NT2/D1 (cell line): ENCODE measurements around the gene CTIF.

ENCODE experiments used
- DNase-seq: peaks from one replicate; pipeline ENCODE4 v3.0.0-alpha.2; 2011; ENCODE audit warnings: low read depth, low spot score
- H3K27me3 ChIP-seq: 2 replicates; pipeline ENCODE4 v1.6.0; 2011; ENCODE audit warnings: mild to moderate bottlenecking; ENCODE audit not compliant: insufficient read length, insufficient read depth
- H3K36me3 ChIP-seq: 2 replicates; pipeline ENCODE4 v1.6.1; 2011; ENCODE audit warnings: mild to moderate bottlenecking, low read length, mixed read lengths; ENCODE audit not compliant: insufficient read depth, insufficient read length
- H3K4me1 ChIP-seq: 2 replicates; pipeline ENCODE4 v1.5.1; 2011; ENCODE audit not compliant: insufficient read depth, insufficient read length
- H3K4me3 ChIP-seq: 2 replicates; pipeline ENCODE4 v1.5.1; 2011; ENCODE audit warnings: low read depth; ENCODE audit not compliant: insufficient read length
- H3K9ac ChIP-seq: 2 replicates; pipeline ENCODE4 v1.6.0; 2011; ENCODE audit warnings: low read depth; ENCODE audit not compliant: insufficient read length
- H3K9me3 ChIP-seq: 2 replicates; pipeline ENCODE4 v1.5.1; 2011; ENCODE audit warnings: mild to moderate bottlenecking, low read length; ENCODE audit not compliant: insufficient read depth
- SUZ12 ChIP-seq: IDR thresholded peaks from 2 replicates; pipeline ENCODE4 v1.6.1; 2011; ENCODE audit not compliant: insufficient read length, insufficient read depth; ENCODE audit errors: extremely low read depth
- YY1 ChIP-seq: IDR thresholded peaks from 2 replicates; pipeline ENCODE4 v1.6.1; 2011; ENCODE audit not compliant: insufficient read length, insufficient read depth
- ZNF274 ChIP-seq: IDR thresholded peaks from 2 replicates; pipeline ENCODE4 v1.6.1; 2011; ENCODE audit warnings: mild to moderate bottlenecking, low read depth, low read length

Gene CTIF

DNA sequence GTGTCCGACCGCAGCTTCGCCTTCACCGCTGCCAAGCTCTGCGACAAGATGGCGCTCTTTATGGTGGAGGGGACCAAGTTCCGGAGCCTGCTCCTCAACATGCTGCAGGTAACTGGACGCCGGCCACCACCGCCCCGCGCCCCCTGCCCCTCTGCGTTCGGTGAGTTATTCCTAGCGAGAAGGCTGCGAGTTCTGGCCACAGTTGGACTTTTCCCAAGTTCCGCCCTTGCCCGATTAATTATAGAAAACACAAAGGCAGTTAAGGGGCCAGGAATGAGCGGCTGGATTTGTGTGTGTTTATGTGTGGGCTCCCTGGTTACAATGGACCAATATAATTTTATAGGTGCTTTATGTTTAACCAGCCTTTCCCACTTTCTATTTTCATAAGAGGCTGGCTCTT is 222.8 kb downstream of the CTIF start:
- no peaks in the 10 kb centered on the region for H3K9me3 ChIP-seq
- no peak overlapping the region for H3K9ac ChIP-seq
- H3K4me1 ChIP-seq: peaks cover 9% of the 10 kb centered on the region
- no peak for TF ChIP-seq SUZ12
- no peak for TF ChIP-seq YY1
- no peak for TF ChIP-seq ZNF274
- peaks cover 59% of the 10 kb centered on the region for H3K36me3 ChIP-seq
- no peaks in the 10 kb centered on the region for H3K27me3 ChIP-seq
- H3K4me3 ChIP-seq: no peak overlapping the region
- no peak for DNase-seq

DNA sequence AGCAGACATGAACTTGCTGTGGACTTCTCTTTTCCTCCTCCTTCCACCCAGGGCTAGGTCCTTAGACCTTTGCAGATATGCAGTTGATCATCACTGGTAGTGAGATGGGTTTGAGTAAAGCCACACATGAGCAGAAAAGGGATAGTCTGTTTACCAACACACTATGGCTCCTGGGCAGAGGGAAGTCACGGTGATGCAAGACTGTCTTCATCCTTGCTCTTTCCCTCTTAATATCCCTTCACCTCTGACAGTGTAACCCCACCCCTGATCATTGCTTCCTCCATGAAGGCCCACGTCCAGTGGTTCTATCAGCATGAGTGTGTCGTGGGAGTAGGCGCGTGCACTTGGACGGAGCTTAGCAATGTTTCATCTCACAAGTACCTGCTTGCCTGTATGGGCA is 223.2 kb downstream of the CTIF start:
- H3K4me1 ChIP-seq: peaks cover 9% of the 10 kb centered on the region
- H3K4me3 ChIP-seq: no peak overlapping the region
- no peak for DNase-seq
- no peak for TF ChIP-seq YY1
- TF ChIP-seq ZNF274: no peak
- TF ChIP-seq SUZ12: no peak
- H3K9ac ChIP-seq: no peak overlapping the region
- no peaks in the 10 kb centered on the region for H3K27me3 ChIP-seq
- H3K36me3 ChIP-seq: peaks cover 59% of the 10 kb centered on the region
- no peaks in the 10 kb centered on the region for H3K9me3 ChIP-seq

DNA sequence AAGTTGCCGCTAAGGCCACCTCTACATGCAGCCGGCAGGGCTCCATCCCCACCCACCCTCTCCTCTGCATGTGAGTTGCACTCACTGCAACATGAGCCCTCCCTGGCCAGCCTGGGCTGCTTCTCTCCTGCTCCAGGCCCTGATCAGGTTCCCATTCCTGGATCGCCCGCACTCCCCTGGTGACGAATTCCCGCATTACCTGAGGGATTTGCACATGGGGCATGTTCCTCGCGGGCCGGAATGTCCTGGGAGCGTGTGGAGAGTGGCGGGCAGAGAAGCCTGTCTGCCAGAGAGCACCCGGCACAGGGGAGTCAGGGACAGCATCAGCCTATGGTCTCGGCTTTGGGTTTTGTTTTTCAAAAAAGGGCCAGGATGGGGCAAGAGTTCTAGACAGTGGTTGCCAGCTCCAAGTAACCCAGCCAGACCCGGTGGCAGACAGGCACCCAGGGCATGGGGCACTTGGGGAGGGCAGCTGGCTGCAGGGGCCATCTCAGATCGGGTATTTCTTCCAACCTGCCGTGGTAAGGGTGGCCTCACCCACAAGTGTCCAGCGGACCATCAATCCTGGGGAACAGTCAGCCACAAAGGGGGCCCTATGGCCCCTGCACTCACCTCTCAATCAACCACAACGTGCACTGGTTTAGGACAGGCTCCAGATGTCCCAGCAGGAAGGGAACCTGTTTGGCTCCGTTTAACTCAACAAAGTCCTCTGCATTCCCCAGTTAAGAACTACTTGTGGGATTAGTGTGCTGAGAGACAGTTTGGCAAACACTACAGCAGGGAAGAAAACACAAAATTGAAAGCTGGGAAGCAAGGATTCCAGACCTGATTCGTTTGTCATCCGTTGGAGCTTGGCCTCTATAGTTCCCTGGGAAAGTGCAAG is 224.2 kb downstream of the CTIF start:
- TF ChIP-seq YY1: no peak
- no peak for TF ChIP-seq ZNF274
- no peak for TF ChIP-seq SUZ12
- Histone ChIP-seq H3K9ac (no peak overlapping the region), H3K36me3 (peaks cover 57% of the 10 kb centered on the region), H3K4me3 (no peak overlapping the region), H3K27me3 (no peaks in the 10 kb centered on the region), H3K9me3 (no peaks in the 10 kb centered on the region), H3K4me1 (peaks cover 9% of the 10 kb centered on the region)
- no peak for DNase-seq

DNA sequence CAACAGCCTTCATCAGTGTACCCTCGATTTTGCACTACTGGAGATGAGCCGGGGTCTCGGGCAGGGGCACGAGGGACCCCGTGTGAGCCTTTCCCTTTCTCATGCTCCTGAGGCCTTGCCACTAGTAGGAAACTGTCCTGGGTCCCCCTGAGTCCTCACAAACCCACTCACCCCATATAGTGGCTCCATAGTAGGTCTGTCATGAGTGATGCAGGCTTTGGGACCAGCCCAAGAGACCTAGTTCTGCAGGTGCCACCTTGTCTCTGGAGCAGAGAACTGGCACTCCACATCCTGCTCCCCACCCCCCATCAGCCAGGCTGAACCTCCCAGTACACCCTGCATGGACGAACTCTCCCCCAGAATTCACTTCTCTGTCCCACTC is 224.9 kb downstream of the CTIF start:
- Histone ChIP-seq H3K27me3 (no peaks in the 10 kb centered on the region), H3K9ac (no peak overlapping the region), H3K4me3 (no peak overlapping the region), H3K4me1 (peaks cover 9% of the 10 kb centered on the region), H3K9me3 (no peaks in the 10 kb centered on the region), H3K36me3 (peaks cover 58% of the 10 kb centered on the region)
- TF ChIP-seq ZNF274 (no peak), SUZ12 (no peak), YY1 (no peak)
- DNase-seq: no peak

DNA sequence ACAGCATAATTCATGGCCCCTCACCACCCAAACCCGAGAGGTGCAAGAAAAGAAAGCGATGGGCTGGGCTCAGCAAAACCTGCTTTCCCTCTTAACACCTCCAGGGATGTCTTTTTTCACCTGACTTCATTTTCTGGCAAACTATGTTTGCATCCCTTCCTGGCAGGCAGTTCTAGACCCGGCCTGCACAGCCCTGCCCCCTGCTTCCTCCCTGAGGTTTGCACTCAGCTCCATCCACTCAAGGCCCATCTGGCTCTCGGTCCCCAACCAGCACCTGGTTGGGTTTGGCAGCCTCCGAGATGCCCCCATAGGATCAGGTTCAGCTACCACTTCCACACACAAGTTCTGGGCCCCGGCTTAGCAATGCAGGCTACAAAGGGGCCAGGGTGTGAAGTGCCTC is 226.2 kb downstream of the CTIF start:
- Histone ChIP-seq H3K36me3 (peaks cover 48% of the 10 kb centered on the region), H3K27me3 (no peaks in the 10 kb centered on the region), H3K4me3 (no peak overlapping the region), H3K9me3 (no peaks in the 10 kb centered on the region), H3K4me1 (peaks cover 9% of the 10 kb centered on the region), H3K9ac (peak overlapping the region; percentile 50)
- DNase-seq: no peak
- TF ChIP-seq ZNF274: no peak
- no peak for TF ChIP-seq SUZ12
- TF ChIP-seq YY1: no peak

DNA sequence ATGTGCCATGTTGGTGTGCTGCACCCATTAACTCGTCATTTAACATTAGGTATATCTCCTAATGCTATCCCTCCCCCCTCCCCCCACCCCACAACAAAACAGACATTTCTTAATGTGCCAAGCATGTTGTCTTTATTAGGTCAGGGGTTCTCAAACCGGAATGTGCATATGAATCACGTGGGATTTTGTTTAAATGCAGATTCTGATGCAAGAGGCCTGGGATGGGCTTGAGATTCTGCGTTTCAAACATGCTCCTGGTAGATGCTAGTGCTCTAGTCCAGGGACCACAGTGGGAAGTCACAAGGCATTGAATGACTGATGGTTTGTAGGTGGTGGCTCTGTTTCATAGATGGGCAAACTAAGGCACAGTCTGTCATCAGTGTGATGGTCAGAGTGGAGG is 227.2 kb downstream of the CTIF start:
- Histone ChIP-seq H3K9me3 (no peaks in the 10 kb centered on the region), H3K36me3 (peaks cover 54% of the 10 kb centered on the region), H3K4me3 (no peak overlapping the region), H3K9ac (no peak overlapping the region), H3K27me3 (no peaks in the 10 kb centered on the region), H3K4me1 (peaks cover 9% of the 10 kb centered on the region)
- TF ChIP-seq ZNF274 (no peak), YY1 (no peak), SUZ12 (no peak)
- no peak for DNase-seq

DNA sequence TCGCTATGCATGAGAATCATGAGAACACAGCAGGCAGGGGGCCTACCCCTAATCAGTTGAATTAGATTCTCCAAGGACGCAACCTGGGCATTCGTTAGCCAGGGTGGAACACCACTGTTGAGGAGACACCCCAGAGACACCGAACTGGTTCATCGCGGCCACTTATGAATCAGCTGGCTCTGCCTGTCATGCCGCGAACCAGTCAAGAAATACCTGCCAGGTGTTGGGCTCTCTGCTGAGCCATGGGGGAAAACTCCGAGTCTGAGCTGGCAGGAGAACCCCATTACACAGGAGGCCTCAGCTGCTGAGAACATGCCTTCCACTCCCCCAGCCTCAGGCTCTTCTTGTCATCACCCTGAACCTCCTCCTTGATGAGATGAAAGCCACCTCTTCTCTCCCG is 227.7 kb downstream of the CTIF start:
- no peak for TF ChIP-seq YY1
- TF ChIP-seq SUZ12: no peak
- TF ChIP-seq ZNF274: no peak
- no peaks in the 10 kb centered on the region for H3K27me3 ChIP-seq
- peaks cover 49% of the 10 kb centered on the region for H3K36me3 ChIP-seq
- no peak overlapping the region for H3K4me3 ChIP-seq
- no peak for DNase-seq
- H3K9me3 ChIP-seq: no peaks in the 10 kb centered on the region
- peaks cover 9% of the 10 kb centered on the region for H3K4me1 ChIP-seq
- no peak overlapping the region for H3K9ac ChIP-seq
